ENCODE data around the gene LMO7.

The LMO7 gene

DNA sequence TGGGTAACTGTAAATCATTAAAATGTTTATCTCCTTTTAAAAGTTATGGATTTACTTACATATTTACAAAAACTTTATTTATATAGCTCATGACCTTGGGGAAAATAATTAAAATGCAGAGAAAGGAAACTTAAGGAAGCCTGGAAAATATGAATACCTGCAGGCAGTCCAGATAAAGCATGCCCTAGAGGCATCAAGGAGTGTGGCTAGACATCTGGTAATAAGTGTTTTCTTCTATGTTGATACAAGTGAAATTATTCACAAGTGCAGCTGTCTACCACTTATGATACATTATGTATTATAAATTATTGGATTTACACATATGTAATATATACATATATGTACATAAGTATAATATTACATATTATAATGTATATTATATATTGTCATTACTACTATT, 207.9 kb downstream of the LMO7 start:
- DNase-seq (ENCODE audit: low spot score), result no peak

DNA sequence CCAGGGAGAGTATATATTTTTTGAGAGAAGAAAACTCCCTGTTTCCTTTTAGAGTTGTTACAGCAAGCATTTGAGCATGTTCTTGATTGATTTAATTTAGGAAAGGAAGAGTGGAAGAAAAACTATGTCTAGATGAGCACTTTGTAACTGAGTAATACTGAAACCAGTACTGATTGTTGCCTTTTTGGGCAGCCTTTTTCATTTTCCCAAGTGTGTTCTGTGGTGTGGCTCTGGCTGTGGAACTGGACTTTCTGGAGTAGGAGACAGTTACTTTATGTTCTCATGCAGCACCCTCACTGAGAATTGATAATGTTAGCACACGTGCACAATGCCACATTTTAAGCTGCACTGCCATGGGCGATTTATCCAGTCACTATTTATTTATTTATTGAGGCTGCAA, 211.5 kb downstream of the LMO7 start:
- DNase-seq (ENCODE audit: low spot score), result no peak

DNA sequence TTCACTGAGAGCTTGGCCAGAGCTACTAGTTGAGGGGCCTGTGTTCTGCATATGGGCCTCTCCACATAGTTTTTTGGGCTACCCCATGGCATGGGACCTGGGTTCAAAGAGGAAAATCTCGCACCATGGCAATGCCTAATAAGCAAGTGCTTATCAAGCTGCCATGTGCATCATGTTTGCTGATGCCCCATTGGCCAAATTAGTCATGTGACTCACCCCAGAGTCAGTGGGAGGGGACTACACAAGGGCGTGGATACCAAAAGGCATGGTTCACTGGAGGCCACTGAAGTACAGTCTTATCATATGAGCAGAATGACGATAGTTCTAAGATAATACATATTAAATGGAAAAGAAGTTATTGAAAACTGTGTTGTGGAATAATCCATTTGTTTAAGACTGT, 214.8 kb downstream of the LMO7 start:
- no peak for DNase-seq (ENCODE audit: low spot score)

DNA sequence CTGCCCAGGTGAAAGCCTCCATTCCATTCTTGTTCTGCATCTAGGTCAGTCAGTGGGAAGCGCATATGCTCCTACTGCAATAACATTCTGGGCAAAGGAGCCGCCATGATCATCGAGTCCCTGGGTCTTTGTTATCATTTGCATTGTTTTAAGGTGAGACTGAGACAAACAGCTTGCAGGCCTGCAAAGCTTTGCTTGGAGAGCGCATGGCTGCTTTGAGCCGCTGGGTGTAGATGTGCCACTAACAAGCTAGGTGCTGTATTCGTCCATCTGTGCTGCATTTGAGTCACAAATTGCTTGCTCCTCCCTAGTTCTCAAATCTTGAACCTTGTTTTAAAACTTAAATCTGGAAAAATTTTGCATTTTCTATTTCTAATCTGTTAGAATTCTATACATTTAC, 219.1 kb downstream of the LMO7 start:
- DNase-seq (ENCODE audit: low spot score), result no peak

DNA sequence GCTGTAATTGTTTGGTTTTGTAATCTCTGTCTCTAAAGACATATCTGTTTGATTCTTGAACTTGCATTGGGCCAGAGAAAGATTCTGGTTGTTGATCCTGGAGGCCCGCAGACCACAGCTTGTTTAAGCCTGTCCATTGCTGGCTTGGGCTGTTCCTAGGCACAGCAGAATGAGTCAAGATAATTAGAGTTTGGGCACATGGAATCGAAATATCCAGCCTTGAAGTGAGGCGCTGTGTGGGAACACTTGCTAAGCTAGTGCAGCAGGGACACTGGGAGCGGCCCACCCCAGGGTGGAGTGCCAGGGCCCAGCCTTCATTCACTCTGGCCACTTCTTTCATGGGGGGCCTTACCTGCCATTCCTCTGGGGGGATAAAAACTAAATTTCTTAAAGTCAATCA, 219.7 kb downstream of the LMO7 start:
- no peak for DNase-seq (ENCODE audit: low spot score)

DNA sequence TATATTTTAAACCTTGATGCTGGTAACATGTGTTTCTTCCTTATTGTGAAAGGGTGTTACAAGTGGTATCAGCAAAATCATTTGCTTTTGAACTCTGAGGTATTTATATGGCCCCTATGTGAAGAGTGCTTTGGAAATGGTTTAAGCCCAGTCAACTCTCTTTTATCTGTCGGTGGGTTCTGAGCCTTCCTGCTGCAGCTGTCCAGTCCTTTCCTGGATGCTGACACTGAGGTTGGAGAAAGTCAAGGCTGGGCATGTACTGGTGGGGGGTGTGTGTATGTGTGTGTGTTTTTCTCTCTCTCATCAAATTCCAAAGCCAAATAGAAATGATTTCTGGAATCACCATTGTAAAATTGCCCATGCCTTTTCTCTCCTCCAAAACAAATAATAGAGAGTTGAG, 221.2 kb downstream of the LMO7 start:
- no peak for DNase-seq (ENCODE audit: low spot score)

DNA sequence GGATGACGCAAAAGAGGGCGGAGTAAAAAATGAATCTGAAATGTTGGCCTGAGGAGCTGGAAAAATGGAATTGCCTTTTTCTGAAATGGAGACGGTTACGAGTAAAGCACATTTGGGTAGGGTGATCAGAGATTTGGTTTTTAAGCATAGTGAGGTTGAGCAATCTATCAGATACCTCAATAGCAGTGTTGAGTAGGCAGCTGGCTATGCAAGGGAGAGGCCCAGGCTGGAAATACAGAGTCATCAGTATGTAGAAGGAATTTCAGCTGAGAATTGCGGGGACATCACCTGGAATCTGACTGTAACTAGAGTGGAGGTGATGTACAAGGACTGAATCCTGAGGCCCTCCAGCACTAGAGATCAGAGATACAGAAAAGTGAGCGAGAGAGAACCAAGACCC, 224.8 kb downstream of the LMO7 start:
- no peak for DNase-seq (ENCODE audit: low spot score)

DNA sequence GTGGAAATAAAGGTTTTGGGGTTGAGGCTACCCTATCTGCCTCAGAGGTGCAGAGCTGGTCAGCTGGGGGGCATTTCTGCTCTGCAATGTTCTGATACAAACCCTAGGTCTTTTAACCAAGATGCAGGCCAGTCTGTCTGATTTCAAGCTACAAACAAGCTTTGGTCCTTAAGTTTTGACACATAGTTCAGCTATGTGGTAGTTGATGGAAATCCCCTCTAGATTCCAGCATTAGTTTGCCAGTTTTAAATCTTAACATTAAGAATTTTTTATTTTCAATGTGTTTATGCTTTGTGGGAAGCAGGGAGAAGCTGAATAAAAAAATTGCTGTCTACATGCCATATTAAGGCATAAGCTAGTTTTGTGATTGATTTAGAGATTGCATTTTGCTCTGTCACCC, 225.7 kb downstream of the LMO7 start:
- no peak for DNase-seq (ENCODE audit: low spot score)

DNA sequence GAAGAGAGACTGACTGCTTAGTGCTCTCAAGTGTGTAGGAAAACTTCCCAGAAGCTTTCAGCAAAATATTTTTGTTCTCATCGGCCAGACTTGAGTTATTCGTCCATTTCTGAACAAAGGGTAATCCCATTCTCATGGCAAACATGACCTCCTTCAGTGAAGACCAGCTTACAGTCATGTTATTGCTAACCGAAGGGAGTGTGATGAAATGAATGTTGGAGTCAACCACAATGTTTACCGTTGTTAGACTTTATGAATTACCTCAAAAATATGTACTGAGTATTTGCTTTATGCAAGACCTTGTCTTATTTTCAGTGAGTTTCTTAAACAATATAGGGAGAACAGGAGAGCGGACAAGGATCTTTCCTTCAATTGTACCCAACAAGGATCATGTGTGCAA, 228.6 kb downstream of the LMO7 start:
- DNase-seq (ENCODE audit: low spot score), result no peak

DNA sequence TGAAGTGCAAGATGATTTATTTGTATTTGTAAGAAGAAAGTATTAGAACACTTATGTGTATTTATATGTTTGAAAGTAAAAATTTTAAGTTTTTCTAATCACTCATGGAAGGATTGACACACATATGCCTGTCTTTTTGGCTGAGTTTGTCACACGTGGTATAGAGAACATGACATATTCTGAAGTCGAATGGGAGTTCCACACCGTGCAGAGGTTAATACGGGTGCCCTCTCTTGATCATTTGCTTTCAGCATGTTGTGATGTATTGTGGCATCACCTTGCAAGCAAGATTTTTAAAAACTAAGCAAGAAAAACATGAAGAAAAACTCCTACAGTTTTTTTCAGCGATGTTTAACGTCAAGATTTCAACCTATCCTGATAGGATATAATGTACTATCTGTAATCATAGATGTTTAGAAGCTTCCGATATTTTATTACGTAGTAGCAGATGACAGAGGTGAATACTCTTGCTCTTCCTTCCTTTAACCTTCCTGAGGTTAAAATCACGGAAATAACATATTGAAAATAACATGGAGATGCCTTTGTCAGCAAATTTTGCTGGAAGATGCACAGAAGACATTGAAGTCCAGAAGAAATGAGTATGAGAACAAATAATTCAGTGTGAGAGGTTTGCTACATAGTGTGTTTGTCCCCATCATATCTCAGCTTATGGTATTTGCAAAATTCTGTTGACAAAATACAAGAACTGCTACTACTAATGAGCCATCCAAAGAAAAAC, 231.4 kb downstream of the LMO7 start:
- no peak for DNase-seq (ENCODE audit: low spot score)

DNA sequence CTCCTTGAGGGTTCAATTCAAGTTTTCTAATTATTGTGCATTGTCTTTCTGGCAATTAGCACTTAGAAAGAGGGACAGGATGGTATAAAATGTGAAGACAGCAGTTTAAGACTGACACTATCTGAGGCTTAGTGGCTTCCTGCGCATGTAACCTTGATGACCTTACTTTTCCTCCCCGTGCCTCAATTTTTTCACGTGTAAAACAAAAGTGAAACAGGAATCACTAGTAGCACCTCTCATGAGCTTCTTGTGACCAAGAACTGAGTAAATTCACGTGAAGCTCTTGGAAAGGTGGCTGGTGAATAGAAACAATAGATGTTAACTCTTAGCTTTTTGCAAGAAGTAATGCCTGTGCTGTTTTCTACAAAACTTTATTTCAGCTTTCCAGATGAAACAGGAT, 233.9 kb downstream of the LMO7 start:
- DNase-seq (ENCODE audit: low spot score), result no peak

DNA sequence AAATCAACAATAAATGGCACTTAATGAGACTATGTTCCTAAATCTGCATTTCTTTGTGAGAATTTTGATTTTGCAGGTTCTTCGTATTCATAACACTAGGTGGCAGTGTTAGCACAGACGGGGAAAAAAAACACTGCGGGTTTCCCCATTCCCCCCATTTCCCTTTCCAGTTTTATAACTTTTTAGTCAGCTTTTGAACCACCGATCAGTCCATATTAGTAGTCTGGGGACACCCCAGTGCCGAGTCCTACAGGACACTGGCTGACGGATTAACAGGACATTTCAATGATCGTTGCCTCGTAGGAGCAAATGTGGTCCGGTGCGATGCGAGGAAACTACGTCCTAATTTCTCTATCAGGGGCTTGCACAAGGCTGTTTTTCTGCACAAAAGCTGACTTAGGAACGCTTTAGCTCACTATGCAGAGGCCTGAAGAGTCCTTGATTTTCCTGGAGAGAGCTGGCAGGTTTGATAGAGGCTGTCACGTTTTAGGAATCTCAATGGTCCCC, 234.3 kb downstream of the LMO7 start:
- peak; percentile 31 for DNase-seq (ENCODE audit: low spot score)

DNA sequence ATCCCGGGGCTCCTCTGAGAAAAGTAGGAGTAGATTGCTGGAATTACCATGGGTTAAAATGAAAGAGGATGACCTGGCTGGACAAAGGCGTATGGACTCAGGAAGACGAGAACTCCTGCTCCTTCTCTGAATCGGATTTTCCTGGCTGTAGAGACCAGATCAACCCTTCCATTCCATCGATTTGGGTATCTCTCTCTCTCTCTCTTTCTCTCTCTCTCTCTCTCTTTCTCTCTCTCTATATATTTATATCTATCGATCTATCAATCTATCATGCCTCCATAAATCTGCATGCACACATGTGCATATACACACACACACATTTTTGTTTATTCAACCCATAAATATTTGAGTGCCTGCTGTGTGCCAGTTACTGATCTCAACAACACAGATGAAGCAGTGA, 234.9 kb downstream of the LMO7 start:
- DNase-seq (ENCODE audit: low spot score), result no peak

DNA sequence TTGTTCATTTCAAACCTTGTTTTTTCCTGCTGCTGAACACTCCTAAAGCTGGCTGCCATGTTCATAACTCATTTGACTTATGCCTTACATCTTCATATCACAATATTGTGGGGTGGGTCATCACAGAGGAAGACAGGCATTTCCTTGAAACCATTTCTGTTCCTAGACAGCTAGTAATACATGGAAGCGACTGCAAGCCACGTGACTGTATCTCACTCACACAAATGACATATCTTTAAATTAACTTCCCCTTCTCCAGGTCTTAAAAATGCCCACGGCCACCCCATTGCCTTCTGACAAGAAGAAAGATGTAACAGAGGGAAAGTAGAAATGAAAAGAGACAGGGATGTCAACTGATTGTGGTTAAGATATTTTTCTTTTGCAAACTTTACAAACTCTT, 236.8 kb downstream of the LMO7 start:
- no peak for DNase-seq (ENCODE audit: low spot score)

DNA sequence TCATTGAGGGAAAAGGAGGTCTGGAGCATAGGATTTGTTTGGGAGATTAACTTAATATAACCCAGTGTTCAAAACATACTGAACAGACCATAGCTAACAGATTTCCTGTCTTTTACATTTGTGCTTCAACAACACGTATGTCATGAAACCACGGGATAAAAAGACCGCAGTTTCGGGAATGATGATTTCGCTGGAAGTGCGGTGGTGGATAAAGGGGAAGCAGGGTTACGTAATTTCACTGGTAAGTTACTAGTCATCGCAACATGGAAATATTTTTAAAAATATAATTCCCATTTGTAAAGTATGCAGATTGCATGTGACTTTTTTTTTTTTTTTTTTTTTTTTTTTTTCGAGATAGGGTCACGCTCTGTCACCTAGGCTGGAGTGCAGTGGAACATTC, 237.4 kb downstream of the LMO7 start:
- DNase-seq (ENCODE audit: low spot score), result no peak

DNA sequence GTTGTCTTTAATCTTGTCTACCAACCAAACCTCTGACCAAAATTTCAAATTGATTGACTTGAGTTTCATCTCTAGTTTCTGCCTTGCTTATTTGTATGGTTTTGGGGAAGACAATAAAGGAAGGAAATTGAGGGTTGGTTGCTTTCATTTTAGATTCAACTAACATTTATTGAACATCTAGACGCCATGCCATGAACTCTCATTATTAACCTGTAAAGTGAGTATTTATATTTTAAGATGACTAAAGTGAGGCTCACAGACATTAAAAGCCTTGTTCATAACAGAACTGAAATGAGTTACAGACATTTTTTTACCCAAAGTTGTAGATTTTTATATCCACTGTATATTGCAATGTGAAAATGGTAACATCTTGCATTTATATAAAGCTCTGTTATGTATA, 239.3 kb downstream of the LMO7 start:
- no peak for DNase-seq (ENCODE audit: low spot score)

DNA sequence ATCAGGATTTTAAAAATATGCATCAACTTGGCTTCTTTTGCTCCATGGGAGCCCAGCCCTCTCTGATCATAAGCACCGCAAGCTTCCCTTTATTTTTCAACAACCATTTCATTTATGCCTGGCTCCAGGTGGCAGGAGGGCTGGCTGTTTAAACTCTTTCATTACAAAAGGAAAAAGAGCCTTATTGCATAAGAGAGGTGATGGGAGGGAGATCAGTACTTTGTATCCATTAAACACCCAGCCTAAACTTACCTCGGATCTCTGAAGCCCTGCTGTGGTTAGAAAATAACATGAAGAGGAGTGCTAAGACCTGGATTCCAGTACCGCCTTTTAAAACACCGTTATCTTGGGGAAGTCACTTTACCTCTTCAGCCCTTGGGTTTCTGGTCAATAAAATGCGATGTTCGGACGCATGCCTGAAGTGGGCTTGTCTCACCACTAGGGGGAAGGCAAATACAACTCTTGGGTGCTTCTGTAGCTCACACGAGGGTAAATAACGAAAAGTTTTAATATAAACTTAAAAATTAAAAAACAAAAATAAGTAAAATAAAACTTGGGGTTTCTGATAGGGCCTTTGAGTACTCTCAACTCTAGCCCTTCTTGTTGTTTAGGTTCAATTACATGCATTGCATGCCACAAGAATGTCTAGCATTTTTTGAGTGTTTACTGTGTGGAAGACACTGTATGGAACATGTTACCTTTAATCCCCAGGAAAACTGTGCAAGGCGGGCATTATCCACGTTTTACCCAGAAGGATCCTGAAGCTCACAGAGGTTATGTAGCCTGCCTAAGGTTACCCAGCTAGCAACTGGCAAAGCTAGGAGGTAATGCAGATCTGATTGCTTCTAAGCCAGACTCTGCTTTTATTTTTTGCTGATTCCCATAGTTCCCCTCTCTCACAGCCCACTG, 240.3 kb downstream of the LMO7 start:
- DNase-seq (ENCODE audit: low spot score), result peak; percentile 57

DNA sequence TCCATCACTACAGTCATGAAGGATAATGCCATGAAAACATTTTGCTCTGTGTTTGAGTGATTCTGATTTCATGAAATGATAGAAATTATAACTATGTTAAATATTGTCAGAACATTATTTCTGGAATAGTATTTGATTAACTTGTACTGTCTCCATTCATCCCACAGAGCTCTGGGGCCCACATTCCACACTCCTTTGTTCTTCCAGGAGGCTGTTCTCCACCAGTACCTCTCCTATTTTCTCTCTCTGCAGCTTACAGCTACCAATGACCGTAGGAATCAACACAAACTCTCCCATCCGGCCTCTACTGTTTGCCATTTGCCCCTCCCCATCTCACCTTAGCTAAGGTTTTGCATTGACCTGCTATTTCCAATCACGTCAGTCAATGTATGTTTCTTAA, 240.9 kb downstream of the LMO7 start:
- no peak for DNase-seq (ENCODE audit: low spot score)

DNA sequence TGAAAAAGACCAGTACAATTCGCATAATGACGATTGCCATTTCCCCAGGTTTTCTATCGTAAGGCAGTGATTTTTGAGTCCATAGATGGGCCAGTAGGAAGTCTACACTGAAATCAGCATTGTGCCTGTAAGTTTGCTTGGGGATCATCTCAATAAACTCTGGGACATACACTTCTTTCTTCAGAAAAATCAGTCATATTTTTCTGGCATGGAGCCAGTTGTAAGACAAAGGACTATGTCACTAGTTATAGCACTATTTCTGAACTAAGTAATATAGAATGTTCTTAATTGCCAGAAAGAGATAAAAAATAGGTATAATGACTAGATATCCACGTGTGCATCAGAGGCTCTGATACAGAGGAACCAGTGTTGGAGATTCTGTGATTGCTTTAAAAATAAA, 243.5 kb downstream of the LMO7 start:
- no peak for DNase-seq (ENCODE audit: low spot score)

DNA sequence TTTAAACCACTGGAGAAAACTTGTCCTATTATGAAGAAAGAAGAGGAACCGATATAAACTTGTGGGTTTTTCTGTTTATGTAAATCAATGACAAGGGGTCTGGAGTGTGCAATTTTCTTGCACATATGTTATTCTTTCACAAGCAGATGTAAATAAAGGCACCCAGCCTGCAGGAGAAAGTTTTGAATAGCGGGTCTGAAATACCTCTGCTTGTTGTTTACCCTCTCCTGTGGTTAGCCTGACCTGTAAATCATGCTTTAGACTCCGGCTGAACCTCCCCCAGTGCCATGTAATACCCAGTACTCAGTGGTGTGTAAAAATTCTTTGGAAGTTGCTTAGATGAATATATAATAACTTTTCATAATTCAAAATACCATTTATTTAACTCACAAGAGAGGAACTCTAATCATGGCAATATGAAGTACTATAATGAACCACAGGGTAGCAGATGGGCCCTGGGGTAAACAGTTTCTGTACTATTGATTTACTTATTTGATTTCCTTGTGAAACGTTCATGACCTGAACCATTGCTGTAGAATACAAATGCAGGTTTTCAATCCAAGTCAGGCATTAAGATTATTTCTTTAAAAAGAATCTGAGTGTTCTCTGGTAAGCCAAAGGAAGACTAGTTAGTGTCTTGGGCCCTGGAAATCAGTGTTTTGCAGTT, 245.1 kb downstream of the LMO7 start:
- no peak for DNase-seq (ENCODE audit: low spot score)

DNA sequence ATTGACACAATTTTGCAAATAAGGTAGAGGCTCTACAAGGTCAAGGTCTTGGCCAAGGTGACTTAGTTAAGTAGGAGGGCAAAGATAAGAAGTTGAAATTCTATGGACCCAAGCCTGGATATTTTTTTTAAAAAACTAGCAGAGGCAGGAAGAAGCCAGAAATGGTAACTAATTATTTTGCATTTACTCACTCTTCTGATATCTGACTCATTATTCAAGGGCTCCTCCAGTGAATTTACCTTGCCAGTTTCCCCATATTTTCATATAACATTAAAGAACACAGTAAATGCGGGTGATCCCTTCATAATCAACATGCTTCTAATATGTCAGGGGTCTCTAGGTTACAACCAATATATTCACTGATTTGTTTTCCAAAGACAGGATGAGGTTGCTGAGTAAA, 246.1 kb downstream of the LMO7 start:
- no peak for DNase-seq (ENCODE audit: low spot score)

DNA sequence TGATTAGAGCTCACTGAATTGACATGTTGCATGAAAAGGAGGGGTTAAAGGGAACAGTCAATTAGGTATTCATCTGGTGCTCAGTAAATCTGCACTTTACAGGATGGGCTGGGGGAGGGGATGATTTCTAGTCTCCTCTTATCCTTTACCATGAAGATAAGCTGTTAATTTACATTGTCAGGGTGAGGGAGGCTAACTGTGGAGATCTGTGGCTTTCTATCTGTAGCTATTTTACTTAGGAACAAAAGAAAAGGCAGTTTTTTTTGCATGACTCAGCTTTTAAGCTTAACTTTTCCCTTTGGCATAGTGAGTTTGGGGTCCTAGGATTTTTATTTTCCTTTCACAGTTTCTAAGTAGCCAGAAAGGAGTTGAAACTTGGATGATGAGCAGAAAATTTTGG, 253.3 kb downstream of the LMO7 start:
- no peak for DNase-seq (ENCODE audit: low spot score)

DNA sequence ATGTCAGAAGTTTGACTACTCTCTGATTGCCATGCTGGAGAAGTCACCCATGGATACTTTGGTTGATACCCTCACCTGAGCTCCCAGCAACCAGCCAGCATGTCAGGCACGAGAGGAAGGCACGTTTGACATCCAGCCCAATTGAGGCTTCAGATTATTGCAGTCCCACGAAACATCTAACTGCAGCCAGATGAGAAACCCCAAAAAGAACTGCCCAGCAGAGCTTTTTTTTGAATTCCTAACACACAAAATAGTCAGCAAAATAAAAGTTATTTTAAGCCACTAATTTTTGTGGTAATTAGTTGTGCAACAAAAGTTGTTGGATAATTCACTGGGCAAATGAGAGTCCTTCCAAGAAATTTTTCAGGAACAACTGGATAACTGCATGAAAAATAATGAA, 259.0 kb downstream of the LMO7 start:
- no peak for DNase-seq (ENCODE audit: low spot score)

All from germinal center (tissue), 1 donor.